A549 (cell line): ENCODE measurements around the gene NDRG2. TPM values are rescaled to one million over a fixed set of nuclear protein-coding genes. Genes with fewer than 3 reads are reported as not detected.

Experiments
- ATAC-seq, 2 experiments: fragments of 200-7000 bp in 1 of 2; fragments of >200 bp in 1 of 2; cut with Nextera tagmentation in 1 of 2; cut with Tn5 transposase in 1 of 2; 3 replicates each; pipeline versions ENCODE4 v1.8.0 to v1.9.1; 2018 to 2020; ENCODE audit warnings: mild to moderate bottlenecking in 1 of 2, moderate library complexity in 1 of 2
- CTCF ChIA-PET: fragments of 300-600 bp; sonication (Branson Sonifier 250); formaldehyde crosslinking; extraction: SDS; loops from one replicate; lab custom pipeline; 2021; ENCODE audit warnings: antibody characterized with exemption, inconsistent platforms; lab: Yijun Ruan, JAX
- POLR2A ChIA-PET: fragments of 350-600 bp; formaldehyde crosslinking; extraction: SDS; loops from one replicate; lab custom pipeline; 2021; ENCODE audit warnings: antibody characterized with exemption, inconsistent platforms; lab: Yijun Ruan, JAX
- DNase-seq, 2 experiments: peaks; one replicate each; pipeline versions ENCODE4 v3.0.0 to v3.0.0-alpha.2; 2011 to 2016; ENCODE audit warnings: low read depth in 1 of 2, low spot score in 1 of 2
- FAIRE-seq: peaks from 2 replicates; lab custom pipeline; 2011; peaks lifted over from hg19 to GRCh38; lab: Jason Lieb, UNC
- H3K27ac ChIP-seq, 2 experiments: fragments of >200 bp; sonication (Bioruptor Twin); formaldehyde crosslinking; 3 replicates each; pipeline ENCODE4 v1.5.1; 2016 to 2017
- H3K4me1 ChIP-seq: fragments of >200 bp; sonication (Bioruptor Twin); formaldehyde crosslinking; 3 replicates; pipeline ENCODE4 v1.6.1; 2016
- H3K4me2 ChIP-seq: fragments of >200 bp; sonication (Bioruptor Twin); formaldehyde crosslinking; 3 replicates; pipeline ENCODE4 v1.6.1; 2016
- H3K4me3 ChIP-seq: fragments of >200 bp; sonication (Bioruptor Twin); formaldehyde crosslinking; 3 replicates; pipeline ENCODE4 v1.5.1; 2016
- H3K9me3 ChIP-seq: fragments of >200 bp; sonication (Bioruptor Twin); formaldehyde crosslinking; 3 replicates; pipeline ENCODE4 v1.6.1; 2016
- ATOH8 ChIP-seq: fragments of 250-450 bp; sonication (Bioruptor Pico); IDR thresholded peaks from 2 replicates; pipeline ENCODE4 v1.5.0; 2020; ENCODE audit warnings: low read depth, mild to moderate bottlenecking, moderate library complexity
- CHD4 ChIP-seq: fragments of 200-600 bp; sonication (generic); IDR thresholded peaks from 2 replicates; pipeline ENCODE4 v1.6.1; 2016; ENCODE audit warnings: antibody characterized with exemption, mild to moderate bottlenecking, borderline replicate concordance
- CTCF ChIP-seq: fragments of >200 bp; sonication (Bioruptor Twin); formaldehyde crosslinking; IDR thresholded peaks from 3 replicates; pipeline ENCODE4 v1.5.1; 2016
- EHMT2 ChIP-seq: fragments of 200-600 bp; sonication (generic); IDR thresholded peaks from 2 replicates; pipeline ENCODE4 v1.6.1; 2016; ENCODE audit warnings: antibody characterized with exemption, low read depth, mild to moderate bottlenecking, moderate library complexity
- ELK1 ChIP-seq: fragments of 150-350 bp; IDR thresholded peaks from 2 replicates; pipeline ENCODE4 v1.6.1; 2014; ENCODE audit warnings: low read depth, mild to moderate bottlenecking, low read length
- HOXA7 ChIP-seq: fragments of 250-450 bp; sonication (Bioruptor Pico); IDR thresholded peaks from 2 replicates; pipeline ENCODE4 v1.5.0; 2020; ENCODE audit warnings: mild to moderate bottlenecking, moderate library complexity
- HOXB13 ChIP-seq: fragments of 250-450 bp; sonication (Bioruptor Pico); IDR thresholded peaks from 2 replicates; pipeline ENCODE4 v1.5.0; 2020; ENCODE audit warnings: low read depth, mild to moderate bottlenecking, moderate library complexity
- KDM5A ChIP-seq: fragments of 200-600 bp; sonication (generic); IDR thresholded peaks from 2 replicates; pipeline ENCODE4 v1.6.1; 2016; ENCODE audit warnings: antibody characterized with exemption, mild to moderate bottlenecking
- MAFK ChIP-seq: fragments of 450-650 bp; IDR thresholded peaks from 2 replicates; pipeline ENCODE4 v1.6.1; 2014; ENCODE audit not compliant: partially characterized antibody
- NR3C1 ChIP-seq: fragments of >200 bp; sonication (Bioruptor Twin); formaldehyde crosslinking; IDR thresholded peaks from 3 replicates; pipeline ENCODE4 v1.6.1; 2017
- TFCP2L1 ChIP-seq: fragments of 250-450 bp; sonication (Bioruptor Pico); IDR thresholded peaks from 2 replicates; pipeline ENCODE4 v1.5.0; 2021; ENCODE audit warnings: mild to moderate bottlenecking
- TP53 ChIP-seq: fragments of 250-450 bp; sonication (Bioruptor Pico); IDR thresholded peaks from 2 replicates; pipeline ENCODE4 v1.5.0; 2021; ENCODE audit warnings: mild to moderate bottlenecking, moderate library complexity
- USF2 ChIP-seq: fragments of 450-650 bp; IDR thresholded peaks from 2 replicates; pipeline ENCODE4 v1.6.1; 2014; ENCODE audit warnings: antibody characterized with exemption
- ZC3H11A ChIP-seq: fragments of 450-650 bp; IDR thresholded peaks from 2 replicates; pipeline ENCODE4 v1.6.1; 2014; ENCODE audit warnings: antibody characterized with exemption, mild to moderate bottlenecking
- ZFP36 ChIP-seq: fragments of 450-650 bp; IDR thresholded peaks from 2 replicates; pipeline ENCODE4 v1.6.1; 2014; ENCODE audit warnings: borderline replicate concordance; ENCODE audit not compliant: partially characterized antibody
- WGBS: methylation state at CpG from one replicate; pipeline ENCODE4 v1.1.6; 2017; ENCODE audit errors: missing lambda C conversion rate; 5-methylcytosine and 5-hydroxymethylcytosine counted together
- polyA plus RNA-seq, 4 experiments: library from polyadenylated mRNA; depleted of rRNA in 3 of 4; stranded (reverse); fragments of >200 nt; fragmentation: RNase III in 1 of 4; extraction: RNeasy Plus Mini Kit Qiagen cat#74134 plus additional on column Dnase treatment in 1 of 4; gene quantifications; 2 replicates in 3 of 4; 3 replicates in 1 of 4; pipeline ENCODE4 v1.2.3, GENCODE V29; 2011 to 2017
- TF ChIP-seq, protein P1 (sequence below): IDR thresholded peaks from 2 replicates; pipeline ENCODE4 v1.6.1; 2012
- TF ChIP-seq, protein P2 (sequence below): fragments of 200-600 bp; sonication (generic); IDR thresholded peaks from 2 replicates; pipeline ENCODE4 v1.6.1; 2016; ENCODE audit warnings: antibody characterized with exemption, mild to moderate bottlenecking, moderate library complexity
- TF ChIP-seq, protein P3 (sequence below): fragments of >200 bp; sonication (Bioruptor Twin); formaldehyde crosslinking; IDR thresholded peaks from 2 replicates; pipeline ENCODE4 v1.6.1; 2016
- TF ChIP-seq, protein P4 (sequence below): fragments of >200 bp; sonication (Bioruptor Twin); formaldehyde crosslinking; IDR thresholded peaks from 3 replicates; pipeline ENCODE4 v1.6.1; 2016
- TF ChIP-seq, protein P5 (sequence below): IDR thresholded peaks from 2 replicates; pipeline ENCODE4 v1.6.1; 2012; ENCODE audit warnings: low read depth, borderline replicate concordance

The NDRG2 gene
- polyA plus RNA-seq, 2 of the 4 experiments (the other 2 are of a cell fraction) = 4.7 to 6.8 TPM

GRCh38 chr14:20970983-20971704, 53.7 kb downstream of the NDRG2 start (continued):
- TF ChIP-seq NR3C1 (no peak), MAFK (no peak), CHD4 (no peak), ZFP36 (no peak), ATOH8 (CRISPR knock-in tag) (no peak), TP53 (CRISPR knock-in tag) (no peak), TFCP2L1 (CRISPR knock-in tag) (no peak), ZC3H11A (no peak), ELK1 (no peak), KDM5A (peak; percentile 26; the same call in 1 of the 2 replicates), HOXB13 (no peak), HOXA7 (no peak)
- TF ChIP-seq, protein P1, sequence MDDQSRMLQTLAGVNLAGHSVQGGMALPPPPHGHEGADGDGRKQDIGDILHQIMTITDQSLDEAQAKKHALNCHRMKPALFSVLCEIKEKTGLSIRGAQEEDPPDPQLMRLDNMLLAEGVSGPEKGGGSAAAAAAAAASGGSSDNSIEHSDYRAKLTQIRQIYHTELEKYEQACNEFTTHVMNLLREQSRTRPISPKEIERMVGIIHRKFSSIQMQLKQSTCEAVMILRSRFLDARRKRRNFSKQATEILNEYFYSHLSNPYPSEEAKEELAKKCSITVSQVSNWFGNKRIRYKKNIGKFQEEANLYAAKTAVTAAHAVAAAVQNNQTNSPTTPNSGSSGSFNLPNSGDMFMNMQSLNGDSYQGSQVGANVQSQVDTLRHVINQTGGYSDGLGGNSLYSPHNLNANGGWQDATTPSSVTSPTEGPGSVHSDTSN = 0 out of 2 replicates have a peak, but pooled peaks have one; percentile 20
- TF ChIP-seq, protein P2, sequence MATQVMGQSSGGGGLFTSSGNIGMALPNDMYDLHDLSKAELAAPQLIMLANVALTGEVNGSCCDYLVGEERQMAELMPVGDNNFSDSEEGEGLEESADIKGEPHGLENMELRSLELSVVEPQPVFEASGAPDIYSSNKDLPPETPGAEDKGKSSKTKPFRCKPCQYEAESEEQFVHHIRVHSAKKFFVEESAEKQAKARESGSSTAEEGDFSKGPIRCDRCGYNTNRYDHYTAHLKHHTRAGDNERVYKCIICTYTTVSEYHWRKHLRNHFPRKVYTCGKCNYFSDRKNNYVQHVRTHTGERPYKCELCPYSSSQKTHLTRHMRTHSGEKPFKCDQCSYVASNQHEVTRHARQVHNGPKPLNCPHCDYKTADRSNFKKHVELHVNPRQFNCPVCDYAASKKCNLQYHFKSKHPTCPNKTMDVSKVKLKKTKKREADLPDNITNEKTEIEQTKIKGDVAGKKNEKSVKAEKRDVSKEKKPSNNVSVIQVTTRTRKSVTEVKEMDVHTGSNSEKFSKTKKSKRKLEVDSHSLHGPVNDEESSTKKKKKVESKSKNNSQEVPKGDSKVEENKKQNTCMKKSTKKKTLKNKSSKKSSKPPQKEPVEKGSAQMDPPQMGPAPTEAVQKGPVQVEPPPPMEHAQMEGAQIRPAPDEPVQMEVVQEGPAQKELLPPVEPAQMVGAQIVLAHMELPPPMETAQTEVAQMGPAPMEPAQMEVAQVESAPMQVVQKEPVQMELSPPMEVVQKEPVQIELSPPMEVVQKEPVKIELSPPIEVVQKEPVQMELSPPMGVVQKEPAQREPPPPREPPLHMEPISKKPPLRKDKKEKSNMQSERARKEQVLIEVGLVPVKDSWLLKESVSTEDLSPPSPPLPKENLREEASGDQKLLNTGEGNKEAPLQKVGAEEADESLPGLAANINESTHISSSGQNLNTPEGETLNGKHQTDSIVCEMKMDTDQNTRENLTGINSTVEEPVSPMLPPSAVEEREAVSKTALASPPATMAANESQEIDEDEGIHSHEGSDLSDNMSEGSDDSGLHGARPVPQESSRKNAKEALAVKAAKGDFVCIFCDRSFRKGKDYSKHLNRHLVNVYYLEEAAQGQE = no peak
- TF ChIP-seq, protein P3, sequence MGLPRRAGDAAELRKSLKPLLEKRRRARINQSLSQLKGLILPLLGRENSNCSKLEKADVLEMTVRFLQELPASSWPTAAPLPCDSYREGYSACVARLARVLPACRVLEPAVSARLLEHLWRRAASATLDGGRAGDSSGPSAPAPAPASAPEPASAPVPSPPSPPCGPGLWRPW = no peak
- TF ChIP-seq, protein P4, sequence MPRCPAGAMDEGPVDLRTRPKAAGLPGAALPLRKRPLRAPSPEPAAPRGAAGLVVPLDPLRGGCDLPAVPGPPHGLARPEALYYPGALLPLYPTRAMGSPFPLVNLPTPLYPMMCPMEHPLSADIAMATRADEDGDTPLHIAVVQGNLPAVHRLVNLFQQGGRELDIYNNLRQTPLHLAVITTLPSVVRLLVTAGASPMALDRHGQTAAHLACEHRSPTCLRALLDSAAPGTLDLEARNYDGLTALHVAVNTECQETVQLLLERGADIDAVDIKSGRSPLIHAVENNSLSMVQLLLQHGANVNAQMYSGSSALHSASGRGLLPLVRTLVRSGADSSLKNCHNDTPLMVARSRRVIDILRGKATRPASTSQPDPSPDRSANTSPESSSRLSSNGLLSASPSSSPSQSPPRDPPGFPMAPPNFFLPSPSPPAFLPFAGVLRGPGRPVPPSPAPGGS = 0 out of 3 replicates have a peak, but pooled peaks have one; percentile 20

GRCh38 chr14:20970647-20970982, 54.2 kb downstream of the NDRG2 start:
- peak overlapping the region; percentile 67 for H3K4me3 ChIP-seq
- H3K4me1 ChIP-seq = peaks cover 19% of the 10 kb centered on the region
- peak overlapping the region; percentile 89 to 90; a peak in 4 of 6 replicates for H3K27ac ChIP-seq
- FAIRE-seq (no peak), ATAC-seq (peak; percentile 35 to 38), DNase-seq (no peak)
- WGBS = 51% methylated on average over 7 of the region's 10 CpGs
- H3K4me2 ChIP-seq = peak overlapping the region; percentile 79
- POLR2A ChIA-PET = interaction anchor here (0.6 to 1.5 kb wide), 7 partner anchors 10 to 122 kb away, joined by 3 to 11 read pairs (median 6); no protein-coding TSS in a partner anchor
- CTCF ChIA-PET = interaction anchor here (0.7 to 7.2 kb wide), 82 partner anchors 10 to 644 kb away, joined by 3 to 186 read pairs (median 5); partner anchors contain the start of genes METTL17, SLC39A2, TMEM253 and TPPP2
- H3K9me3 ChIP-seq = no peaks in the 10 kb centered on the region
- TF ChIP-seq, protein P5, sequence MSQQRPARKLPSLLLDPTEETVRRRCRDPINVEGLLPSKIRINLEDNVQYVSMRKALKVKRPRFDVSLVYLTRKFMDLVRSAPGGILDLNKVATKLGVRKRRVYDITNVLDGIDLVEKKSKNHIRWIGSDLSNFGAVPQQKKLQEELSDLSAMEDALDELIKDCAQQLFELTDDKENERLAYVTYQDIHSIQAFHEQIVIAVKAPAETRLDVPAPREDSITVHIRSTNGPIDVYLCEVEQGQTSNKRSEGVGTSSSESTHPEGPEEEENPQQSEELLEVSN = no peak
- TF ChIP-seq CTCF (no peak), ATOH8 (CRISPR knock-in tag) (no peak), USF2 (no peak), EHMT2 (no peak)
